Cortex of kidney (tissue), 1 donor: ENCODE data around the gene LRRFIP1.

Experiments
- DNase-seq: peaks from one replicate; lab custom pipeline; 2025; lab: John Stamatoyannopoulos, UW

The LRRFIP1 gene

GRCh38 chr2:237726401-237726830, 99.0 kb downstream of the LRRFIP1 start:
- no peak for DNase-seq

GRCh38 chr2:237727363-237727762, 100.0 kb downstream of the LRRFIP1 start:
- DNase-seq: no peak

- no peak for DNase-seq
These were observed 102.5 kb downstream of the LRRFIP1 start for GRCh38 chr2:237729681-237730475.

GRCh38 chr2:237731663-237732062, 104.3 kb downstream of the LRRFIP1 start:
- DNase-seq: no peak

GRCh38 chr2:237732070-237732469, 104.7 kb downstream of the LRRFIP1 start:
- no peak for DNase-seq

- DNase-seq: no peak
These were observed 105.5 kb downstream of the LRRFIP1 start for GRCh38 chr2:237732790-237733381.

GRCh38 chr2:237733677-237734300, 106.4 kb downstream of the LRRFIP1 start:
- no peak for DNase-seq

GRCh38 chr2:237734905-237735623, 107.7 kb downstream of the LRRFIP1 start:
- DNase-seq: no peak

GRCh38 chr2:237735798-237736197, 108.4 kb downstream of the LRRFIP1 start:
- DNase-seq: no peak

- no peak for DNase-seq
These were observed 109.4 kb downstream of the LRRFIP1 start for GRCh38 chr2:237736783-237737182.

GRCh38 chr2:237737196-237737865, 109.9 kb downstream of the LRRFIP1 start:
- no peak for DNase-seq

GRCh38 chr2:237738255-237738654, 110.9 kb downstream of the LRRFIP1 start:
- no peak for DNase-seq

- DNase-seq: no peak
These were observed 111.7 kb downstream of the LRRFIP1 start for GRCh38 chr2:237739101-237739500.

GRCh38 chr2:237742191-237742590, 114.8 kb downstream of the LRRFIP1 start:
- DNase-seq: no peak

- no peak for DNase-seq
These were observed 115.2 kb downstream of the LRRFIP1 start for GRCh38 chr2:237742614-237743013.

- DNase-seq: no peak
These were observed 115.6 kb downstream of the LRRFIP1 start for GRCh38 chr2:237743024-237743423.

- no peak for DNase-seq
These were observed 116.3 kb downstream of the LRRFIP1 start for GRCh38 chr2:237743561-237744269.

- DNase-seq: no peak
These were observed 116.9 kb downstream of the LRRFIP1 start for GRCh38 chr2:237744270-237744612.

- DNase-seq: no peak
These were observed 117.3 kb downstream of the LRRFIP1 start for GRCh38 chr2:237744613-237745249.

- DNase-seq: no peak
These were observed 117.8 kb downstream of the LRRFIP1 start for GRCh38 chr2:237745250-237745613.
